ENCODE data around the gene SLC24A5. TPM values are rescaled to one million over a fixed set of nuclear protein-coding genes. Genes with fewer than 3 reads are reported as not detected.

SLC24A5 gene
- total RNA-seq, 2 donors from 2014 or later = not detected

- Histone ChIP-seq H3K27me3 (replicated peaks; ENCODE audit: insufficient read depth) (no peaks in the 10 kb centered on the region), H3K9me3 (no peaks in the 10 kb centered on the region), H3K27ac (peak overlapping the region; percentile 76 to 91), H3K4me3 (peak overlapping the region; percentile 18), H3K36me3 (peaks cover 5% of the 10 kb centered on the region), H3K4me1 (ENCODE audit: control insufficient read depth in 1 of 2, low read depth in 2 of 2) (peaks cover 20 to 61% of the 10 kb centered on the region in 2 donors)
- DNase-seq (ENCODE audit: low spot score) (no peak), ATAC-seq (ENCODE audit: insufficient number of reproducible peaks, low FRiP score, low read depth) (no peak)
- no peak for TF ChIP-seq CTCF (IDR thresholded peaks at IDR 0.05)
Observed at GRCh38 chr15:48144889-48145288, 24.1 kb downstream of the SLC24A5 start.

DNA sequence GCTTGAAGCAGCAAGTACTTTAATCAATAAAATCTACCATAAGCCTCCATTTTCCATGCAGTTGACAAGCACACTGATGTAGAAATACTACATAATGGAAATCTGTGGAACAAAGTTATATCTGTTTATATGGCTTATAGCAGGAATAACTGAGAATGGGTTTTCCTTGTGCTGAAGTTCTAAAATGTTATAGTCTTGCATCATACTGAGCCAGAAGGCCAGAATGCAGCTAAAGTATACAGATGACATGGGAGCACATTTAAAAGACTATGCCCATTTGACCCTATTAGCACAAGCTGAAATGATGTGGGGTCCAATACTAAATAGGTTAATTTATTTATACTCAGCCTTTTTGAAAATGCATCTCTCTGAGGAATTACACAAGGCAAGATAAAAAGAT, 25.1 kb downstream of the SLC24A5 start:
- H3K4me3 ChIP-seq = no peak overlapping the region
- H3K9me3 ChIP-seq = no peaks in the 10 kb centered on the region
- DNase-seq (ENCODE audit: low spot score) (no peak), ATAC-seq (ENCODE audit: insufficient number of reproducible peaks, low FRiP score, low read depth) (no peak)
- H3K36me3 ChIP-seq = peaks cover 5% of the 10 kb centered on the region
- H3K27me3 ChIP-seq (replicated peaks; ENCODE audit: insufficient read depth) = no peaks in the 10 kb centered on the region
- TF ChIP-seq CTCF (IDR thresholded peaks at IDR 0.05) = no peak
- H3K4me1 ChIP-seq (ENCODE audit: control insufficient read depth in 1 of 2, low read depth in 2 of 2) = peaks cover 13 to 51% of the 10 kb centered on the region in 2 donors
- peak overlapping the region; percentile 76 to 91 for H3K27ac ChIP-seq

GRCh38 chr15:48147358-48147757, 26.6 kb downstream of the SLC24A5 start:
- Histone ChIP-seq H3K36me3 (peaks cover 5% of the 10 kb centered on the region), H3K27ac (no peak overlapping the region), H3K27me3 (replicated peaks; ENCODE audit: insufficient read depth) (no peaks in the 10 kb centered on the region), H3K9me3 (no peaks in the 10 kb centered on the region), H3K4me3 (no peak overlapping the region), H3K4me1 (ENCODE audit: control insufficient read depth in 1 of 2, low read depth in 2 of 2) (peaks cover 13 to 42% of the 10 kb centered on the region in 2 donors)
- DNase-seq (ENCODE audit: low spot score) (no peak), ATAC-seq (ENCODE audit: insufficient number of reproducible peaks, low FRiP score, low read depth) (no peak)
- TF ChIP-seq CTCF (IDR thresholded peaks at IDR 0.05) = no peak

DNA sequence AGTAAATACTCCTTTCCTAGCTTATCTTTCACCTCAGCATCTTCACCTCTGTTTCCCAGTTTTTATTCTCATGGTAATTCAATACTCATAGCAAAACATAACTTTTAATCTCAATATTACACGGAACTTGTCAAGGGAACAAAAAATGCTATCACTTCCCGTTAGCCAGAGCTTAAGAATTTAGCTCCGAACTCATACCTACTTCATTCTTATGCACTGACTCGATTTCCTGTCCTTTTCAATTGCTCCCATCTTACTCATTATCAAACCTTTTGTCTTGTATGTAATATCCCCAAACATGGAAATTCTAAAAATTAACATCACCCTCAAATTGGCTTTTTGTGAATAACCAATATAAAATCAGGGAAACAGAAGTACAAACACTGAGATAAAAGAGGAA, 29.1 kb downstream of the SLC24A5 start:
- no peak overlapping the region for H3K4me3 ChIP-seq
- DNase-seq (ENCODE audit: low spot score) (no peak), ATAC-seq (ENCODE audit: insufficient number of reproducible peaks, low FRiP score, low read depth) (no peak)
- peaks cover 12% of the 10 kb centered on the region for H3K36me3 ChIP-seq
- TF ChIP-seq CTCF (IDR thresholded peaks at IDR 0.05) = no peak
- H3K4me1 ChIP-seq (ENCODE audit: control insufficient read depth in 1 of 2, low read depth in 2 of 2) = peaks cover 5 to 18% of the 10 kb centered on the region in 2 donors
- no peaks in the 10 kb centered on the region for H3K27me3 ChIP-seq (replicated peaks; ENCODE audit: insufficient read depth)
- peak overlapping the region in 1 of 2 donors; percentile 44 for H3K27ac ChIP-seq
- no peaks in the 10 kb centered on the region for H3K9me3 ChIP-seq

GRCh38 chr15:48153526-48153925, 32.7 kb downstream of the SLC24A5 start:
- Histone ChIP-seq H3K4me1 (ENCODE audit: control insufficient read depth in 1 of 2, low read depth in 2 of 2) (no peaks in the 10 kb centered on the region), H3K27ac (no peak overlapping the region), H3K9me3 (no peaks in the 10 kb centered on the region), H3K36me3 (peaks cover 7% of the 10 kb centered on the region), H3K4me3 (no peak overlapping the region), H3K27me3 (replicated peaks; ENCODE audit: insufficient read depth) (no peaks in the 10 kb centered on the region)
- ATAC-seq (ENCODE audit: insufficient number of reproducible peaks, low FRiP score, low read depth) (no peak), DNase-seq (ENCODE audit: low spot score) (no peak)
- TF ChIP-seq CTCF (IDR thresholded peaks at IDR 0.05) = no peak

Measured in thoracic aorta (tissue), 2 donors.